GM10847 (cell line): ENCODE measurements around the gene DMKN.

Experiments
- POLR2A ChIP-seq: IDR thresholded peaks from 2 replicates; pipeline ENCODE4 v1.6.1; 2011; ENCODE audit not compliant: insufficient read length; ENCODE audit errors: extremely low read depth

Gene DMKN

DNA sequence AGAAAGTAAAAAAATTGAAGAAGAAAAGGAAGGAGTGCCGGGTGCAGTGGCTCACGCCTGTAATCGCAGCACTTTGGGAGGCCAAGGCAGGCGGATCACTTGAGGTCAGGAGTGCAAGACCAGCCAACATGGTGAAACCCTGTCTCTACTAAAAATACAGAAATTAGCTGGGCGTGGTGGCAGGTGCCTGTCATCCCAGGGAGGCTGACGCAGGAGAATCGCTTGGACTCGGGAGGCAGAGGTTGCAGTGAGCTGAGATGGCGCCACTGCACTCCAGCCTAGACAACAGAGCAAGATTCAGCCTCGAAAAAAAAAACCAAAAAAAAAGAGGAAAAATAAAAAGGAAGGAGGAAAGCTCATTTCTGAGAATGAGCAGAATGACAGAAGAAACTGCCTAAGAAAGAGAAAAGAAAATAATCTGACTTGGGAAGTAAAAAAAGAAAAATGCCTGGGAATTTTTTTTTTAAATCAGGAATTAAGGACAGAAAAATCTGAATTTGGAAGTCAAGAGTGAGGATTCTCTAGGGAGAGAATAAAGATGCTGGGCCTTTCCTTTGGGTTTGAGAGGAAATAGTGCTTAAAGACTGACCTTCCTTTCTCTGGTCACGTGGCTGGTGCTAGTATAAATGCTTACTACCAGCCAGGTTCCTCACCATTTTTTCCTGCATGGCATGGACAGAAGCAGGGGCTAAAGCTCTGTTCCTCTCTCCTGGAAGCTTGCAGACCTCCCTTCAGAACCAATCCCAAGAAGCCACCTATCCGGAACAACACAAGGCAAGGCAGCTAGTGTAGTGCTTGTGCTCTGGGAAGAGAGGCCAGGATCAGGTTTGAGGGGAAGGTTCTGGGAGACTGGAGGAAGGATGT is 65.6 kb downstream of the DMKN start, which contains the start of gene FFAR2:
FFAR2 (plus strand) TSS at position 652 of the 864 bp plus-strand sequence. CDS start 1,458 bp downstream, outside the sequence.
- no peak for TF ChIP-seq POLR2A
